A549 (cell line): ENCODE results near the gene NUPR2. TPM values are rescaled to one million over a fixed set of nuclear protein-coding genes. Genes with fewer than 3 reads are reported as not detected.

Source experiments
- ATAC-seq, 2 experiments: fragments of 200-7000 bp in 1 of 2; fragments of >200 bp in 1 of 2; cut with Nextera tagmentation in 1 of 2; cut with Tn5 transposase in 1 of 2; 3 replicates each; pipeline versions ENCODE4 v1.8.0 to v1.9.1; 2018 to 2020; ENCODE audit warnings: mild to moderate bottlenecking in 1 of 2, moderate library complexity in 1 of 2
- CTCF ChIA-PET: fragments of 300-600 bp; sonication (Branson Sonifier 250); formaldehyde crosslinking; extraction: SDS; loops from one replicate; lab custom pipeline; 2021; ENCODE audit warnings: antibody characterized with exemption, inconsistent platforms; lab: Yijun Ruan, JAX
- POLR2A ChIA-PET: fragments of 350-600 bp; formaldehyde crosslinking; extraction: SDS; loops from one replicate; lab custom pipeline; 2021; ENCODE audit warnings: antibody characterized with exemption, inconsistent platforms; lab: Yijun Ruan, JAX
- DNase-seq, 2 experiments: peaks; one replicate each; pipeline versions ENCODE4 v3.0.0 to v3.0.0-alpha.2; 2011 to 2016; ENCODE audit warnings: low read depth in 1 of 2, low spot score in 1 of 2
- FAIRE-seq: peaks from 2 replicates; lab custom pipeline; 2011; peaks lifted over from hg19 to GRCh38; lab: Jason Lieb, UNC
- H3K27ac ChIP-seq, 2 experiments: fragments of >200 bp; sonication (Bioruptor Twin); formaldehyde crosslinking; 3 replicates each; pipeline ENCODE4 v1.5.1; 2016 to 2017
- H3K4me1 ChIP-seq: fragments of >200 bp; sonication (Bioruptor Twin); formaldehyde crosslinking; 3 replicates; pipeline ENCODE4 v1.6.1; 2016
- H3K4me2 ChIP-seq: fragments of >200 bp; sonication (Bioruptor Twin); formaldehyde crosslinking; 3 replicates; pipeline ENCODE4 v1.6.1; 2016
- H3K4me3 ChIP-seq: fragments of >200 bp; sonication (Bioruptor Twin); formaldehyde crosslinking; 3 replicates; pipeline ENCODE4 v1.5.1; 2016
- H3K9me3 ChIP-seq: fragments of >200 bp; sonication (Bioruptor Twin); formaldehyde crosslinking; 3 replicates; pipeline ENCODE4 v1.6.1; 2016
- BHLHE40 ChIP-seq: IDR thresholded peaks from 2 replicates; pipeline ENCODE4 v1.6.1; 2012; ENCODE audit warnings: low read depth, low read length, inconsistent platforms
- CHD4 ChIP-seq: fragments of 200-600 bp; sonication (generic); IDR thresholded peaks from 2 replicates; pipeline ENCODE4 v1.6.1; 2016; ENCODE audit warnings: antibody characterized with exemption, mild to moderate bottlenecking, borderline replicate concordance
- E2F6 ChIP-seq: IDR thresholded peaks from 2 replicates; pipeline ENCODE4 v1.6.1; 2012; ENCODE audit warnings: low read depth, borderline replicate concordance
- EHF ChIP-seq: fragments of 250-450 bp; sonication (Bioruptor Pico); IDR thresholded peaks from 2 replicates; pipeline ENCODE4 v1.5.0; 2020; ENCODE audit warnings: mild to moderate bottlenecking
- EHMT2 ChIP-seq: fragments of 200-600 bp; sonication (generic); IDR thresholded peaks from 2 replicates; pipeline ENCODE4 v1.6.1; 2016; ENCODE audit warnings: antibody characterized with exemption, low read depth, mild to moderate bottlenecking, moderate library complexity
- FOSB ChIP-seq: fragments of 250-450 bp; sonication (Bioruptor Pico); IDR thresholded peaks from 2 replicates; pipeline ENCODE4 v1.5.0; 2020; ENCODE audit warnings: mild to moderate bottlenecking, moderate library complexity
- FOSL2 ChIP-seq, 2 experiments: fragments of 450-650 bp in 1 of 2; fragments of >200 bp in 1 of 2; sonication (Bioruptor Twin) in 1 of 2; formaldehyde crosslinking; IDR thresholded peaks; 2 replicates each; pipeline versions ENCODE4 v1.5.0 to v1.6.1; 2016 to 2020; ENCODE audit warnings: mild to moderate bottlenecking in 1 of 2, moderate library complexity in 1 of 2
- GATA3 ChIP-seq: IDR thresholded peaks from 2 replicates; pipeline ENCODE4 v1.6.1; 2012; ENCODE audit warnings: borderline replicate concordance
- HDAC2 ChIP-seq: fragments of 200-600 bp; sonication (generic); IDR thresholded peaks from 2 replicates; pipeline ENCODE4 v1.6.1; 2016
- HEYL ChIP-seq: fragments of 250-450 bp; sonication (Bioruptor Pico); IDR thresholded peaks from 2 replicates; pipeline ENCODE4 v1.8.0; 2021; ENCODE audit warnings: mild to moderate bottlenecking, moderate library complexity
- HMGXB4 ChIP-seq: fragments of 250-450 bp; sonication (Bioruptor Pico); IDR thresholded peaks from 2 replicates; pipeline ENCODE4 v1.5.0; 2021; ENCODE audit warnings: mild to moderate bottlenecking, moderate library complexity, borderline replicate concordance
- HOXB13 ChIP-seq: fragments of 250-450 bp; sonication (Bioruptor Pico); IDR thresholded peaks from 2 replicates; pipeline ENCODE4 v1.5.0; 2020; ENCODE audit warnings: low read depth, mild to moderate bottlenecking, moderate library complexity
- JUN ChIP-seq, 2 experiments: fragments of >200 bp; sonication (Bioruptor Twin); formaldehyde crosslinking; IDR thresholded peaks; 2 replicates in 1 of 2; 3 replicates in 1 of 2; pipeline ENCODE4 v1.6.1; 2016 to 2017
- KDM5A ChIP-seq: fragments of 200-600 bp; sonication (generic); IDR thresholded peaks from 2 replicates; pipeline ENCODE4 v1.6.1; 2016; ENCODE audit warnings: antibody characterized with exemption, mild to moderate bottlenecking
- MAX ChIP-seq: IDR thresholded peaks from 2 replicates; pipeline ENCODE4 v1.6.1; 2012
- MAZ ChIP-seq: fragments of 150-350 bp; IDR thresholded peaks from 2 replicates; pipeline ENCODE4 v1.6.1; 2014; ENCODE audit warnings: antibody characterized with exemption, low read depth, low read length, borderline replicate concordance
- NR3C1 ChIP-seq: fragments of >200 bp; sonication (Bioruptor Twin); formaldehyde crosslinking; IDR thresholded peaks from 3 replicates; pipeline ENCODE4 v1.6.1; 2017
- PHF8 ChIP-seq: fragments of 200-600 bp; sonication (generic); IDR thresholded peaks from 2 replicates; pipeline ENCODE4 v1.6.1; 2016; ENCODE audit warnings: low read depth, mild to moderate bottlenecking, antibody characterized with exemption, moderate library complexity, borderline replicate concordance
- RAD21 ChIP-seq, 2 experiments: fragments of >200 bp in 1 of 2; sonication (Bioruptor Twin) in 1 of 2; formaldehyde crosslinking in 1 of 2; IDR thresholded peaks in 1 of 2; conservative IDR thresholded peaks in 1 of 2; 2 replicates in 1 of 2; 3 replicates in 1 of 2; pipeline ENCODE4 v1.6.1; 2012 to 2018; ENCODE audit warnings: inconsistent platforms in 1 of 2
- SMC3 ChIP-seq: fragments of >200 bp; sonication (Bioruptor Twin); formaldehyde crosslinking; IDR thresholded peaks from 3 replicates; pipeline ENCODE4 v1.6.1; 2018; ENCODE audit warnings: inconsistent platforms
- SREBF2 ChIP-seq: fragments of 450-650 bp; IDR thresholded peaks from 2 replicates; pipeline ENCODE4 v1.6.1; 2014; ENCODE audit warnings: mild to moderate bottlenecking, moderate library complexity
- USF2 ChIP-seq: fragments of 450-650 bp; IDR thresholded peaks from 2 replicates; pipeline ENCODE4 v1.6.1; 2014; ENCODE audit warnings: antibody characterized with exemption
- ZC3H11A ChIP-seq: fragments of 450-650 bp; IDR thresholded peaks from 2 replicates; pipeline ENCODE4 v1.6.1; 2014; ENCODE audit warnings: antibody characterized with exemption, mild to moderate bottlenecking
- ZFP36 ChIP-seq: fragments of 450-650 bp; IDR thresholded peaks from 2 replicates; pipeline ENCODE4 v1.6.1; 2014; ENCODE audit warnings: borderline replicate concordance; ENCODE audit not compliant: partially characterized antibody
- ZNF302 ChIP-seq: fragments of 250-450 bp; sonication (Bioruptor Pico); IDR thresholded peaks from 2 replicates; pipeline ENCODE4 v1.9.0; 2021; ENCODE audit warnings: inconsistent platforms, mild to moderate bottlenecking, moderate library complexity
- WGBS: methylation state at CpG from one replicate; pipeline ENCODE4 v1.1.6; 2017; ENCODE audit errors: missing lambda C conversion rate; 5-methylcytosine and 5-hydroxymethylcytosine counted together
- polyA plus RNA-seq, 4 experiments: library from polyadenylated mRNA; depleted of rRNA in 3 of 4; stranded (reverse); fragments of >200 nt; fragmentation: RNase III in 1 of 4; extraction: RNeasy Plus Mini Kit Qiagen cat#74134 plus additional on column Dnase treatment in 1 of 4; gene quantifications; 2 replicates in 3 of 4; 3 replicates in 1 of 4; pipeline ENCODE4 v1.2.3, GENCODE V29; 2011 to 2017
- TF ChIP-seq, protein P1 (sequence below): IDR thresholded peaks from 2 replicates; pipeline ENCODE4 v1.6.1; 2012
- TF ChIP-seq, protein P2 (sequence below): fragments of 200-600 bp; sonication (generic); IDR thresholded peaks from 2 replicates; pipeline ENCODE4 v1.6.1; 2016; ENCODE audit warnings: antibody characterized with exemption, mild to moderate bottlenecking, moderate library complexity

The NUPR2 gene
- polyA plus RNA-seq, 2 of the 4 experiments (the other 2 are of a cell fraction), result not detected

GRCh38 chr7:56086761-56087160 is 29.5 kb downstream of the NUPR2 start:
- CTCF ChIA-PET, result interaction anchor here (0.6 to 4.4 kb wide), 3 partner anchors 13 to 123 kb away, joined by 3 to 20 read pairs (median 4); no protein-coding TSS in a partner anchor
- FAIRE-seq (no peak), ATAC-seq (no peak), DNase-seq (no peak)
- WGBS, result 92% methylated on average over 7 of the region's 7 CpGs
- POLR2A ChIA-PET, result no interaction called here
- TF ChIP-seq ZNF302 (CRISPR knock-in tag), result no peak
- no peak for TF ChIP-seq HMGXB4 (CRISPR knock-in tag)
- no peak for TF ChIP-seq BHLHE40
- no peak for TF ChIP-seq EHF (CRISPR knock-in tag)
- no peak for TF ChIP-seq GATA3
- TF ChIP-seq MAX, result no peak
- TF ChIP-seq HDAC2, result no peak
- TF ChIP-seq HOXB13 (CRISPR knock-in tag), result no peak
- no peak for TF ChIP-seq SREBF2
- no peak for TF ChIP-seq ZC3H11A
- TF ChIP-seq HEYL (CRISPR knock-in tag), result no peak
- TF ChIP-seq USF2, result no peak
- TF ChIP-seq, protein P1, sequence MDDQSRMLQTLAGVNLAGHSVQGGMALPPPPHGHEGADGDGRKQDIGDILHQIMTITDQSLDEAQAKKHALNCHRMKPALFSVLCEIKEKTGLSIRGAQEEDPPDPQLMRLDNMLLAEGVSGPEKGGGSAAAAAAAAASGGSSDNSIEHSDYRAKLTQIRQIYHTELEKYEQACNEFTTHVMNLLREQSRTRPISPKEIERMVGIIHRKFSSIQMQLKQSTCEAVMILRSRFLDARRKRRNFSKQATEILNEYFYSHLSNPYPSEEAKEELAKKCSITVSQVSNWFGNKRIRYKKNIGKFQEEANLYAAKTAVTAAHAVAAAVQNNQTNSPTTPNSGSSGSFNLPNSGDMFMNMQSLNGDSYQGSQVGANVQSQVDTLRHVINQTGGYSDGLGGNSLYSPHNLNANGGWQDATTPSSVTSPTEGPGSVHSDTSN, result no peak
- TF ChIP-seq PHF8, result no peak
- TF ChIP-seq SMC3, result no peak
- TF ChIP-seq, protein P2, sequence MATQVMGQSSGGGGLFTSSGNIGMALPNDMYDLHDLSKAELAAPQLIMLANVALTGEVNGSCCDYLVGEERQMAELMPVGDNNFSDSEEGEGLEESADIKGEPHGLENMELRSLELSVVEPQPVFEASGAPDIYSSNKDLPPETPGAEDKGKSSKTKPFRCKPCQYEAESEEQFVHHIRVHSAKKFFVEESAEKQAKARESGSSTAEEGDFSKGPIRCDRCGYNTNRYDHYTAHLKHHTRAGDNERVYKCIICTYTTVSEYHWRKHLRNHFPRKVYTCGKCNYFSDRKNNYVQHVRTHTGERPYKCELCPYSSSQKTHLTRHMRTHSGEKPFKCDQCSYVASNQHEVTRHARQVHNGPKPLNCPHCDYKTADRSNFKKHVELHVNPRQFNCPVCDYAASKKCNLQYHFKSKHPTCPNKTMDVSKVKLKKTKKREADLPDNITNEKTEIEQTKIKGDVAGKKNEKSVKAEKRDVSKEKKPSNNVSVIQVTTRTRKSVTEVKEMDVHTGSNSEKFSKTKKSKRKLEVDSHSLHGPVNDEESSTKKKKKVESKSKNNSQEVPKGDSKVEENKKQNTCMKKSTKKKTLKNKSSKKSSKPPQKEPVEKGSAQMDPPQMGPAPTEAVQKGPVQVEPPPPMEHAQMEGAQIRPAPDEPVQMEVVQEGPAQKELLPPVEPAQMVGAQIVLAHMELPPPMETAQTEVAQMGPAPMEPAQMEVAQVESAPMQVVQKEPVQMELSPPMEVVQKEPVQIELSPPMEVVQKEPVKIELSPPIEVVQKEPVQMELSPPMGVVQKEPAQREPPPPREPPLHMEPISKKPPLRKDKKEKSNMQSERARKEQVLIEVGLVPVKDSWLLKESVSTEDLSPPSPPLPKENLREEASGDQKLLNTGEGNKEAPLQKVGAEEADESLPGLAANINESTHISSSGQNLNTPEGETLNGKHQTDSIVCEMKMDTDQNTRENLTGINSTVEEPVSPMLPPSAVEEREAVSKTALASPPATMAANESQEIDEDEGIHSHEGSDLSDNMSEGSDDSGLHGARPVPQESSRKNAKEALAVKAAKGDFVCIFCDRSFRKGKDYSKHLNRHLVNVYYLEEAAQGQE, result no peak
- TF ChIP-seq JUN (IDR thresholded peaks at IDR 0.05), result no peak
- Histone ChIP-seq H3K4me3 (no peak overlapping the region), H3K9me3 (no peaks in the 10 kb centered on the region), H3K27ac (no peak overlapping the region), H3K4me1 (no peaks in the 10 kb centered on the region), H3K4me2 (no peak overlapping the region)

GRCh38 chr7:56083150-56083785 is 32.9 kb downstream of the NUPR2 start:
- no peak overlapping the region for H3K27ac ChIP-seq
- DNase-seq (no peak), ATAC-seq (no peak; a peak in 1 of 6 replicates), FAIRE-seq (no peak)
- no peak overlapping the region for H3K4me2 ChIP-seq
- ChIA-PET POLR2A (interaction anchor here (1.5 kb wide), 1 partner anchor 32 kb away, joined by 4 read pairs; the partner anchor contains the start of genes CCT6A and PSPH), CTCF (interaction anchor here (0.6 to 2.7 kb wide), 3 partner anchors 9 to 57 kb away, joined by 3 to 21 read pairs (median 4); no protein-coding TSS in a partner anchor)
- no peak overlapping the region for H3K4me3 ChIP-seq
- 85% methylated on average over 11 of the region's 13 CpGs for WGBS
- peaks cover 7% of the 10 kb centered on the region; the same call in 1 of the 3 replicates for H3K4me1 ChIP-seq
- H3K9me3 ChIP-seq, result no peaks in the 10 kb centered on the region
- TF ChIP-seq FOSB (CRISPR knock-in tag), result no peak
- no peak for TF ChIP-seq RAD21 (conservative IDR thresholded peaks at IDR 0.05 in 1 of 2, IDR thresholded peaks at IDR 0.05 in 1 of 2)
- TF ChIP-seq USF2, result no peak
- TF ChIP-seq CHD4, result no peak
- no peak for TF ChIP-seq ZNF302 (CRISPR knock-in tag)
- TF ChIP-seq NR3C1, result no peak
- no peak for TF ChIP-seq KDM5A
- TF ChIP-seq SREBF2, result no peak
- no peak for TF ChIP-seq HOXB13 (CRISPR knock-in tag)
- TF ChIP-seq MAZ, result no peak
- no peak for TF ChIP-seq ZFP36
- no peak for TF ChIP-seq HDAC2
- TF ChIP-seq E2F6, result no peak
- no peak for TF ChIP-seq FOSL2 (IDR thresholded peaks at IDR 0.05)
- TF ChIP-seq FOSL2 (CRISPR knock-in tag; IDR thresholded peaks at IDR 0.05), result no peak
- no peak for TF ChIP-seq EHMT2
